ENCODE results near the gene NRSN2.

Gene NRSN2

DNA sequence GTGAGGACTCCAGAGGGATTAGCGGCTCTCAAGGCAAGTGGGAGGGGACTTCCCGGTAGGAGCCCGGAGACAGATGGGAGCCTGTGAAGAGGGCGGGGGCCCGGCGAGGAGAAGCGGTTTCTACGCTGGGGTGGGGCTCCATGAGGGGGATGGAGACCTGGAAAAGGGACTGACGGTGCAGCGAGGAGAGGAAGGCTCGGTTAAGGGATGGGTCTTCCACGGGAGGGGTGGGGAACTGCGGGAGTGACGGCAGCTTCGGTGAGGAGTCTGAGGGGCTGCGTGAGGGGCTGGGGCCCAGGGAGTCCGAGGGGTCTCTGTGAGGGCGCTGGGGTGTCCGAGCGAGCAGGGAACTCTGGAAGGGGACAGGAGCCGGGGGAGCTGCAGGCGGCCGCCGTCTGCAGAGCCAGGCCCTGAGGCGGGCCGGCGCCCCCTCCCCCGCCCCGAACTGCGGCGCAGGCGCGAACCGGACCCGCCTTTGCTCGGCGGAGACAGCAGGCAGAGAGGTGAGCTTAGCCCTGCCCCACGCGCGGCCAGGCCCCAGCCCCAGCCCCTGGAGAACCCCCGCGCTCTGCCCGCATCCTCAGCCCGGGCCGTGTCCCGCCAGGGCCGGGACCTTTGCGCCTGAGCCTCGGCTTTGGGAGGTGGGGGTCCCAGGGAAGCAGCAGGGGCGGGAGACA lies at the start of gene NRSN2:
Gene NRSN2, plus strand, starts transcription at position 472 of the 677 bp plus-strand sequence. CDS start 2,533 bp downstream, outside the sequence.
- peak; percentile 94 for DNase-seq (ENCODE audit: low spot score)

DNA sequence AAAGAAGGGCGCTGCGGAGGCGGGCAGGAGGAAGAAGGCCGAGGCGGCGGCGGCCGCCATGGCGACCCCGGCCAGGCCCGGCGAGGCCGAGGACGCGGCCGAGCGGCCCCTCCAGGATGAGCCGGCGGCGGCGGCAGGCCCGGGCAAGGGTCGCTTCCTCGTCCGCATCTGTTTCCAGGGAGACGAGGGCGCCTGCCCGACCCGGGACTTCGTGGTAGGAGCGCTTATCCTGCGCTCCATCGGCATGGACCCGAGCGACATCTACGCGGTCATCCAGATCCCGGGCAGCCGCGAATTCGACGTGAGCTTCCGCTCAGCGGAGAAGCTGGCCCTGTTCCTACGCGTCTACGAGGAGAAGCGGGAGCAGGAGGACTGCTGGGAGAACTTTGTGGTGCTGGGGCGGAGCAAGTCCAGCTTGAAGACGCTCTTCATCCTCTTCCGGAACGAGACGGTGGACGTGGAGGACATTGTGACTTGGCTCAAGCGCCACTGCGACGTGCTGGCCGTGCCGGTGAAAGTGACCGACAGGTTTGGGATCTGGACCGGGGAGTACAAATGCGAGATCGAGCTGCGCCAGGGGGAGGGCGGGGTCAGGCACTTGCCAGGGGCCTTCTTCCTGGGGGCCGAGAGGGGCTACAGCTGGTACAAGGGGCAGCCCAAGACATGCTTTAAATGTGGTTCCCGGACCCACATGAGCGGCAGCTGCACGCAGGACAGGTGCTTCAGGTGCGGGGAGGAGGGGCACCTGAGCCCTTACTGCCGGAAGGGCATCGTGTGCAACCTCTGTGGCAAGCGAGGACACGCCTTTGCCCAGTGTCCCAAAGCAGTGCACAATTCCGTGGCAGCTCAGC lies 48.8 kb upstream of the NRSN2 start:
- peak; percentile 76 for DNase-seq (ENCODE audit: low spot score)

GRCh38 chr20:298776-299391 lies 48.0 kb upstream of the NRSN2 start:
- no peak for DNase-seq (ENCODE audit: low spot score)

GRCh38 chr20:300345-300990 lies 46.4 kb upstream of the NRSN2 start:
- no peak for DNase-seq (ENCODE audit: low spot score)

DNA sequence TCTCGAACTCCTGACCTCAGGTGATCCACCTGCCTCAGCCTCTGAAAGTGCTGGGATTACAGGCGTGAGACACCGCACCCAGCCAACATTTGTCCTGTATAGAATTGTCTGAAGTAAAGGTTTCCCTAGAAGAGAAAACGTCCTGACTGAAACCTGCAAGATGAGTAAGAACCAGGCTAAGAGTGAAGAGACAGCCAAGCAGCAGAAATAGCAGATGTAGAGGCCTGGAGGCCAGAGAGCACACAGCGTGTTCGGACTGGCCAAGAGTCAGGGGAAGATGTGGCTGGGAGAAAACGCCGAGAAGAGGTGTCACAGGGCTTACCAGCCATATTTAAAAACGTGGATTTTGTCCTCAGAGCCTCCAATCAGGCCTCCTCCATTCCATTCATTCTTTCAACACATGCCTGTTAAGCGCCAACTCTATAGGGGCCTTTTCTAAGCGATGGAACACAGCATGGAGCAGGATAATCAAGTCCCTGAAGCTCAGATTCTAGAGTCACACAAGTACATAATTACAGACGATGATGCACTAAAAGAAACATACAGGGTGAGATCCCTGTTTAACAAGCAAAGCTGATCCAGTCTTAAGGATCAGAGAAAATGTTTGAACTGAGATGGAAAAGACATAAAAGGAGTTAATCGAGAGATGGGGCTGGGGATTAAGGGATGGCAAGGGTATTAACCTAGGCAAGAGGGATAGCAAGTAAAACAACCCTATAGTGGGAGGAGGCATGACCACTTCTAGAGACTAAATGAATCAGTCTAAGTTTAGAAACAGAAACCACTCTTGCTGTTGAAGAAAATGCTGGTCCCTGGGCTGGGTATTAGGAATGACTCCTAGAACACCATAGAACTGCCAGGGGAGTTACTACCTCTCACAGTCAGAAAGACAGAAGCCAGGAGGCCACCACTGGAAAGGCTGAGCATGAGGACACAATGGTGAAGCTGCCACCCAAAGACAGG lies 44.7 kb upstream of the NRSN2 start:
- DNase-seq (ENCODE audit: low spot score): no peak

DNA sequence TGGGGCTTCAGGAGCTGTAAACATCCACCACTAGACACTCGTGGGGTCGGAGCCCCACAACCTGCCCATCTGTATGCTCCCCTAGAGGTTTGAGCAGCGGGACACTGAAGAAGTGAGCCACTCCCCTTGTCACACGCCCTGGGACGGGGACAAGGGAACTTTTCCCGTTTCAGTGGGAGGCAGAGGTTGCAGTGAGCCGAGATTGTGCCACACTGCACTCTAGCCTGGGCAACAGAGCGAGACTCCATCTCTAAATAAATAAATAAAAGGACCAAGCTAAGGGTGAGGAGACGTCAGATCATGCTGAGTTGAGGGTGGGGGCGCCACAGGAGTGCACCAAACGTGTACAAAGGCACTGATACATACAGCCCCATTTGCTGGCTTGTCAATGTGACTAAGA lies 41.2 kb upstream of the NRSN2 start:
- DNase-seq (ENCODE audit: low spot score): no peak

DNA sequence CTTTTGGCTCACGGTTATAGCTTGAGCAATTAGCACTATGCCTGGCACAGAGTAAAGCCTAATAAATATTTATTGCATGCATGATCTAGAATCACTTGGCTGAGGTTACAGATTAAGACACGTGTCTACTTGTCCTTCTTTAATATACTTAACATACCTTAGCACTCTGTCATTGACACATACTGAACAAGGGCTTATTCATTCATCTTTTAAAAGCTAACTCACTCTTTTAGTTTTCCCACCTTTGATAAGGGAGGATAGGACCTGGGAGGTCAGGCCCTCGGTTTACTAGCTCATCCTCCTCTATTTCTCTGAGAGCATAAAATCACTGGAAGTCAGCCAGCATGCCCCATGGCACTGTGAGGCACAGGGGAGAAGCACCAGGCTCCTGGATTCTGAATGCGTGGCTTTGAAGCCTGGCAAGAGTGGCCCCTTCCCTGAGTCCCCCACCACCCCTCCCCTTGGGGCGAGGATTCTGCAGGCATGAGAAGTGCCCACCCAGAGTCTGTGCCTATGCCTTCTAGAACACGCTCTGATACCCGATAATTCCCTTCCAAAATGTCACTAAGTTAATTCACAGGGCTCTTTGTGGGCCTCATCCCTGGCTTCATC lies 38.4 kb upstream of the NRSN2 start:
- no peak for DNase-seq (ENCODE audit: low spot score)

DNA sequence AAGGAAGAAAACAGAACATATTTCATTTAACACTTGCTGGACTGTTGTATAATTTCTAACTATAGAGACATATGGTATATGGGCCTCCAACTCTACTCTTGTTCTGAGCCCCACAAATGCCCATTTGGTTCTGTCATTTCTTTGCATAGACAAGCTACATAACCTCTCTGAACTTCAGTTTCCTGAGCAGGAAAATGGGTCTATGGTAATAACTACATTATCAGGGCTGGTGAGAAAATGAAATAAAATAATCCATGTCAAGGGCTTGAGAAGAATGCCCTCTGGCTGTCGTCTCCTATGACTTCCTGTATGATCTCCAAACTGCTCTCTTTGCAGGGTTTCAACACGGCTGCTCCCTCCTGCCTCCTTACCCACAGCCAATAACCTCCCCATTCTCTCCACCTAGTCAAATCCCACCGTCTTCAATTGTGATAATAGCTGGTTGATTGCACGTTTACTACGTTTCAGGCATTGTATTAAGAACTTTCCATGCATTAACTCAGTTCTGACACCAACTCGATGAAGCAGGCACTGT lies 37.5 kb upstream of the NRSN2 start:
- DNase-seq (ENCODE audit: low spot score): peak; percentile 26

GRCh38 chr20:309841-310644 lies 36.9 kb upstream of the NRSN2 start:
- DNase-seq (ENCODE audit: low spot score): peak; percentile 99

DNA sequence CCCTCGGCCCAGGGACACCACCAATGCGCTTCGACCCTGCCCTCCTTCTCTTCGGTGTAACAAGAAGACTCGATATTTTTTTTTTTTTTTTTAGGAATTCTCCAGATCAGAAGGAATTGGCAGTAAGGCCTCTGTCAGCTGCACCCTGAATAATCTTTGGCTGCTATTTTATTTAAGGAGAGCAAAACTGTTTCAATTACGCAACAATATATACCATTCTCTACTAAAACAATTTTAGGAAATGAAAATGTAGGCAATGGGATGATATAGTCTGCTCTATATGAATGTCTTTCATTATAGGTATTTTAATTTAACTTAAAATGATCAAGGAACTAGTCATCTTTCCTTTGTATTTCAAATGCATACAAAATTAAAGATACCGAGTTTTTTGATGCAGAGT lies 36.3 kb upstream of the NRSN2 start:
- DNase-seq (ENCODE audit: low spot score): no peak

- no peak for DNase-seq (ENCODE audit: low spot score)
These were observed 35.3 kb upstream of the NRSN2 start for GRCh38 chr20:311609-312008.

- no peak for DNase-seq (ENCODE audit: low spot score)
These were observed 34.8 kb upstream of the NRSN2 start for GRCh38 chr20:312067-312466.

- DNase-seq (ENCODE audit: low spot score): no peak
These were observed 34.0 kb upstream of the NRSN2 start for GRCh38 chr20:312866-313265.

DNA sequence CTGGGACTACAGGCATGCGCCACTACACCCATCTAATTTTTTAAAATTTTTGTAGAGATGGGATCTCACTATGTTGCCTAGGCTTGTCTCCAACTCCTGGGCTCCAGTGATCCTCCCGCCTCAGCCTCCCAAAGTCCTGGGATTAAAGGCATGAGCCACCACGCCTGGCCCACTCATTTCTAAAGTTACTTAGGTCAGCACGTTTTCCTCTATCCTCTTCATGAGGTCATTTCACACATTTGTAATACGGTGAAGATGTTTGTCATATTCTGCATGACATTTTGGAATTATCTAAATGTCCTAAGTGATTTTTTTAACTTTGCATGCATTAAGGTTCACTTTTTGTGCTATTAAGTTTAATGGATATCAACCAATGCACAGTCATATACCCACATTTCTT lies 33.5 kb upstream of the NRSN2 start:
- no peak for DNase-seq (ENCODE audit: low spot score)

- DNase-seq (ENCODE audit: low spot score): no peak
These were observed 33.0 kb upstream of the NRSN2 start for GRCh38 chr20:313948-314347.

GRCh38 chr20:316316-317068 lies 30.4 kb upstream of the NRSN2 start:
- DNase-seq (ENCODE audit: low spot score): peak; percentile 38

DNA sequence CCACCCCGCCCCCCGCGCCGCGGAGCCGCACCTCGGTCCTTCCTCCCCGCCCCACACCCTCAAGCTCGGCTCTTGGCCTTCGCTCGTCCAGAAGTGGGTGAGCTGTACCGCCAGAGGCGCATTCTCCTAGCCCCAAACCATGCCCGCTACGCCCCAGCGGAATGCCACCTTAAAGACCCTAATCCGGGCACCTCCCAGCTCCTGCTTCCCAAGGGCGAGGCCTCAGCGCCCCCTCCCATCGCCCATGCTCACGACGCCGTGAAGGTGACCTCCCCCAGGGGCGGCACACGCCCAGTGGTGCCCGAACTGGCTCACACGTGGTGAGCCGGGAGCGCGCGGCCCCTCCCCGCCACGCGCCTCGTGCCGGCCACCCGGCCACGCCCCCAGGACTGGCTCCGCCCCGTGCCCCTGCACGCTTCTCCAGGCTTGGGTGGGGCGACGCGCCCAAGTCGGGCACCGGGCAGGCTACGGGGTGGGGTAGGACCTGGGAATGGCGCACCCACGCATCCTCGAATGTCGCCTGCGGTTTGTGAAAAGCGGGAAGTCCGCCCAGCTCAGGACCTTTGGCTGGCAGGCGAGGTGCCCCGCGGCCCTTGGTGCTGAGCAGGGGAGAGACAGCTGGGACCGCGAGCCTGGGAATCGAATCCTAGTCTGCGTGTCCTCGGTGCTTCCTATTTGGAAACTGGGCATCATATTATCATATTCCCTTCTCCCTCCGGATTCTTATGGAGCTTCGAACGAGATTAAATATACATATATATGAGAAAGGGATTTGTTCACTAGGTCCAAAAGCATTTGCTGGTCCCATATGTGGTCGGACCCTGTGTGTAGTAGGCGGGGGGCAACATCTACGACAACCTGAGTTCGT lies 22.5 kb upstream of the NRSN2 start:
- peak; percentile 94 for DNase-seq (ENCODE audit: low spot score)
